OCI-LY3 (cell line): ENCODE results near the gene CLEC18A.

Experiments used
- CTCF ChIP-seq: fragments of 200-600, 300-600 bp; sonication (generic); IDR thresholded peaks from 2 replicates; pipeline ENCODE4 v1.5.1; 2014; ENCODE audit warnings: antibody characterized with exemption, low read length, low read depth
- EZH2phosphoT487 ChIP-seq: fragments of 200-600 bp; shearing (Covaris generic); IDR thresholded peaks from 2 replicates; pipeline ENCODE4 v1.6.1; 2018; ENCODE audit warnings: antibody characterized with exemption, mixed run types, low read depth

- no peak for TF ChIP-seq CTCF
- TF ChIP-seq EZH2phosphoT487 = no peak
These were observed 18.9 kb upstream of the CLEC18A start for GRCh38 chr16:69932228-69932627.
